GM12878 (cell line): ENCODE results near the gene TACC3. TPM values are rescaled to one million over a fixed set of nuclear protein-coding genes. Genes with fewer than 3 reads are reported as not detected.

Source experiments
- ATAC-seq: fragments of 200-7000 bp; cut with Tn5 transposase; 3 replicates; pipeline ENCODE4 v1.9.1; 2020; ENCODE audit warnings: mild to moderate bottlenecking, moderate library complexity
- BruUV-seq: library from RNA; stranded (reverse); fragments of 400-500 nt; replicated peaks from 2 replicates; lab custom pipeline; 2021; lab: Mats Ljungman, UMichigan
- CTCF ChIA-PET: fragments of 300-600 bp; sonication (Branson Sonifier 250); formaldehyde crosslinking; extraction: SDS; loops from one replicate; lab custom pipeline; 2021; ENCODE audit warnings: inconsistent platforms; lab: Yijun Ruan, JAX
- POLR2A ChIA-PET: fragments of 350-600 bp; formaldehyde crosslinking; extraction: SDS; loops from one replicate; lab custom pipeline; 2021; ENCODE audit warnings: inconsistent platforms; lab: Charles Lee
- RAD21 ChIA-PET: fragments of 300-600 bp; sonication (Branson Sonifier 250); formaldehyde crosslinking; loops from one replicate; lab custom pipeline; 2023; ENCODE audit warnings: antibody characterized with exemption; ENCODE audit not compliant: unreplicated experiment; lab: Charles Lee
- SMC1A ChIA-PET: fragments of 300-600 bp; sonication (Branson Sonifier 250); formaldehyde crosslinking; loops from one replicate; lab custom pipeline; 2023; ENCODE audit not compliant: unreplicated experiment, uncharacterized antibody; lab: Charles Lee
- DNase-seq: peaks from one replicate; pipeline ENCODE4 v3.0.0-alpha.2; 2011; ENCODE audit warnings: low read depth, low spot score
- FAIRE-seq: peaks from 3 replicates; lab custom pipeline; 2011; peaks lifted over from hg19 to GRCh38; lab: Jason Lieb, UNC
- H2AFZ ChIP-seq: 2 replicates; pipeline ENCODE4 v1.6.0; 2011; ENCODE audit warnings: low read depth, low read length, control low read depth; ENCODE audit not compliant: control insufficient read depth
- H3K27ac ChIP-seq: 2 replicates; pipeline ENCODE4 v1.5.1; 2011; ENCODE audit warnings: control low read depth; ENCODE audit not compliant: control insufficient read depth, insufficient read depth
- H3K27me3 ChIP-seq, 2 experiments: replicated peaks in 1 of 2; 2 replicates each; pipeline versions ENCODE4 v1.6.0 to v1.6.1; 2011; ENCODE audit warnings: low read length in 1 of 2; ENCODE audit not compliant: control insufficient read depth in 2 of 2, insufficient read depth in 2 of 2
- H3K36me3 ChIP-seq, 2 experiments: 2 replicates each; pipeline ENCODE4 v1.5.1; 2011; ENCODE audit warnings: low read length in 1 of 2; ENCODE audit not compliant: control insufficient read depth in 2 of 2, insufficient read depth in 2 of 2
- H3K4me1 ChIP-seq: 2 replicates; pipeline ENCODE4 v1.6.1; 2011; ENCODE audit warnings: mild to moderate bottlenecking, low read length, moderate library complexity, mixed read lengths; ENCODE audit not compliant: control insufficient read depth, insufficient read depth
- H3K4me2 ChIP-seq: 2 replicates; pipeline ENCODE4 v1.6.0; 2011; ENCODE audit warnings: control low read depth; ENCODE audit not compliant: control insufficient read depth, insufficient read depth
- H3K4me3 ChIP-seq: fragments of 200-600 bp; sonication (generic); 2 replicates; pipeline ENCODE4 v1.5.1; 2016
- H3K79me2 ChIP-seq: 2 replicates; pipeline ENCODE4 v1.6.0; 2011; ENCODE audit warnings: low read length; ENCODE audit not compliant: control insufficient read depth, insufficient read depth
- H3K9ac ChIP-seq: 2 replicates; pipeline ENCODE4 v1.8.0; 2011; ENCODE audit warnings: low read length, control low read depth, mixed read lengths; ENCODE audit not compliant: control insufficient read depth, insufficient read depth
- H3K9me3 ChIP-seq: replicated peaks from 3 replicates; pipeline ENCODE4 v1.5.1; 2011; ENCODE audit warnings: mild to moderate bottlenecking, low read length; ENCODE audit not compliant: control insufficient read depth, insufficient read depth
- H4K20me1 ChIP-seq: 2 replicates; pipeline ENCODE4 v1.6.0; 2011; ENCODE audit not compliant: control insufficient read depth, insufficient read depth
- CEBPZ ChIP-seq: fragments of 150-350 bp; IDR thresholded peaks from 2 replicates; pipeline ENCODE4 v1.6.1; 2016; ENCODE audit warnings: low read depth, low read length
- EGR1 ChIP-seq, 2 experiments: IDR thresholded peaks; 1 replicate in 1 of 2; 2 replicates in 1 of 2; pipeline ENCODE4 v1.6.1; 2011 to 2012; ENCODE audit warnings: low read depth in 2 of 2, low read length in 2 of 2, borderline replicate concordance in 1 of 2, mild to moderate bottlenecking in 1 of 2, moderate library complexity in 1 of 2
- HDAC2 ChIP-seq: fragments of 200-600 bp; sonication (generic); IDR thresholded peaks from 2 replicates; pipeline ENCODE4 v1.6.1; 2017
- HDGF ChIP-seq: fragments of 450-650 bp; IDR thresholded peaks from 2 replicates; pipeline ENCODE4 v1.6.1; 2016; ENCODE audit warnings: antibody characterized with exemption
- NBN ChIP-seq: fragments of 450-650 bp; IDR thresholded peaks from 2 replicates; pipeline ENCODE4 v1.6.1; 2016
- NR2C1 ChIP-seq: fragments of 450-650 bp; IDR thresholded peaks from 2 replicates; pipeline ENCODE4 v1.6.1; 2017; ENCODE audit warnings: antibody characterized with exemption, mild to moderate bottlenecking, moderate library complexity
- NRF1 ChIP-seq: conservative IDR thresholded peaks from 2 replicates; pipeline ENCODE4 v1.6.1; 2011; ENCODE audit warnings: mild to moderate bottlenecking, low read depth, low read length, improper control_type of control experiment
- ZBTB40 ChIP-seq: fragments of 450-650 bp; IDR thresholded peaks from 2 replicates; pipeline ENCODE4 v1.6.1; 2016; ENCODE audit warnings: mild to moderate bottlenecking, moderate library complexity, borderline replicate concordance
- ZNF592 ChIP-seq: fragments of 450-650 bp; IDR thresholded peaks from 2 replicates; pipeline ENCODE4 v1.6.1; 2017; ENCODE audit warnings: mild to moderate bottlenecking, moderate library complexity
- WGBS: methylation state at CpG from one replicate; pipeline ENCODE4 v1.1.6; 2016; ENCODE audit warnings: low lambda C conversion rate; ENCODE audit not compliant: insufficient replicate concordance, insufficient coverage; ENCODE audit errors: missing lambda C conversion rate; 5-methylcytosine and 5-hydroxymethylcytosine counted together
- in situ Hi-C: fragments of 300-500 bp; cut with MboI; formaldehyde crosslinking; loops from 9 replicates; pipeline ENCODE4 v1.14.3; 2018; ENCODE audit warnings: mixed read lengths
- intact Hi-C: fragments of 100-400 bp; cut with micrococcal nuclease; formaldehyde crosslinking; loops from one replicate; pipeline ENCODE4 v1.14.2; 2022; ENCODE audit not compliant: unreplicated experiment
- polyA plus RNA-seq, 11 experiments: library from polyadenylated mRNA; depleted of rRNA in 4 of 11; unstranded in 6 of 11; stranded (reverse) in 5 of 11; fragments of >200 nt; fragmentation: Nextera tagmentation in 4 of 11; fragmentation: Illumina TruSeq in 1 of 11; extraction: Ambion mirVana in 4 of 11; extraction: Trizol in 1 of 11; gene quantifications; 1 replicate in 1 of 11; 2 replicates in 10 of 11; pipeline versions ENCODE4 v1.2.1 to v1.2.3, GENCODE V29; 2011 to 2016; ENCODE audit warnings: inconsistent platforms in 2 of 11, missing spikeins in 2 of 11, low read depth in 1 of 11
- total RNA-seq, 4 experiments: library from RNA; depleted of rRNA in 3 of 4; stranded (reverse); fragments of >200 nt in 3 of 4; fragmentation: Illumina TruSeq in 1 of 4; extraction: Trizol in 1 of 4; gene quantifications; 2 replicates each; pipeline versions ENCODE4 v1.2.1 to v1.2.3, GENCODE V29; 2013 to 2021

Gene TACC3
- total and polyA plus RNA-seq, 10 of the 15 experiments (the other 5 are each of a cell fraction or from before 2014, with no cell fraction given) = 2.8 to 121 (median 73.3) TPM

GRCh38 chr4:1713003-1713851 lies 8.1 kb upstream of the TACC3 start:
- RAD21 ChIA-PET = interaction anchor here (0.8 to 2.5 kb wide), 5 partner anchors 9 to 20 kb away, joined by 3 to 14 read pairs (median 6); no protein-coding TSS in a partner anchor
- H3K9ac ChIP-seq = peak overlapping the region; percentile 97
- peaks cover 4 to 9% of the 10 kb centered on the region in 2 experiments for H3K36me3 ChIP-seq
- FAIRE-seq = no peak
- peak overlapping the region; percentile 83 for H2AFZ ChIP-seq
- SMC1A ChIA-PET = interaction anchor here (0.7 to 2.5 kb wide), 4 partner anchors 11 to 20 kb away, joined by 3 to 8 read pairs (median 4); no protein-coding TSS in a partner anchor
- ATAC-seq = peak; percentile 6
- peak overlapping the region; percentile 98 for H3K4me2 ChIP-seq
- peaks cover 31% of the 10 kb centered on the region for H3K4me1 ChIP-seq
- in situ Hi-C loops = no loop called here
- intact Hi-C loops = loop anchor here (2.0 to 5.0 kb wide), 2 partner anchors 28 to 159 kb away; partner anchors contain the start of genes FAM53A and NSD2
- BruUV-seq = TSS peak; percentile 86
- no peaks in the 10 kb centered on the region for H3K27me3 ChIP-seq
- no peaks in the 10 kb centered on the region; the same call in 1 of the 2 replicates for H4K20me1 ChIP-seq
- peak overlapping the region; percentile 99 for H3K27ac ChIP-seq
- DNase-seq = no peak
- H3K9me3 ChIP-seq = no peaks in the 10 kb centered on the region
- H3K4me3 ChIP-seq = peak overlapping the region; percentile 98
- under 1% methylated on average over 35 of the region's 35 CpGs for WGBS
- H3K79me2 ChIP-seq = peaks cover 79% of the 10 kb centered on the region
- POLR2A ChIA-PET = interaction anchor here (0.6 to 3.4 kb wide), 6 partner anchors 9 to 823 kb away, joined by 3 to 34 read pairs (median 4); partner anchors contain the start of genes TACC3 and TMEM129
- CTCF ChIA-PET = interaction anchor here (1.1 to 16.2 kb wide), 3 partner anchors 10 to 20 kb away, joined by 4 to 258 read pairs (median 8); no protein-coding TSS in a partner anchor
- no peak for TF ChIP-seq NRF1
- TF ChIP-seq ZBTB40 = 0 out of 2 replicates have a peak, but pooled peaks have one; percentile 36
- TF ChIP-seq CEBPZ = no peak
- TF ChIP-seq HDAC2 = no peak
- no peak for TF ChIP-seq NBN
- TF ChIP-seq EGR1 (IDR thresholded peaks at IDR 0.05; ENCODE audit: borderline replicate concordance in 1 of 2, low read depth in 2 of 2, low read length in 2 of 2) = no peak
- TF ChIP-seq ZNF592 = no peak
- 0 out of 2 replicates have a peak, but pooled peaks have one; percentile 24 for TF ChIP-seq HDGF
- TF ChIP-seq NR2C1 = no peak
